ENCODE results near the gene MUC21.
A peak's percentile ranks its signal among the peaks of the same experiment; 100 is the strongest.

MUC21 gene

GRCh38 chr6:30942338-30943060 lies 41.0 kb upstream of the MUC21 start:
- Mint-ChIP-seq H3K27ac (peak overlapping the region in 1 of 3 experiments; percentile 6), H3K27me3 (ENCODE audit: low read depth) (peaks cover 39% of the 10 kb centered on the region), H3K4me3 (no peak overlapping the region), H3K36me3 (ENCODE audit: low read depth) (no peaks in the 10 kb centered on the region), H3K9me3 (no peaks in the 10 kb centered on the region), H3K4me1 (peaks cover 5% of the 10 kb centered on the region)
- peak; percentile 28 to 53 (median 41) for TF ChIP-seq CTCF (IDR thresholded peaks at IDR 0.05; ENCODE audit: unreplicated experiment in 3 of 3)

- no peaks in the 10 kb centered on the region for H3K36me3 Mint-ChIP-seq (ENCODE audit: low read depth)
These were observed 39.5 kb upstream of the MUC21 start for GRCh38 chr6:30944051-30944450.

GRCh38 chr6:30945281-30945680 lies 38.2 kb upstream of the MUC21 start:
- H3K4me3 Mint-ChIP-seq = no peak overlapping the region
- no peaks in the 10 kb centered on the region for H3K36me3 Mint-ChIP-seq (ENCODE audit: low read depth)
- H3K27me3 Mint-ChIP-seq (ENCODE audit: low read depth) = peaks cover 36% of the 10 kb centered on the region
- TF ChIP-seq CTCF (IDR thresholded peaks at IDR 0.05; ENCODE audit: unreplicated experiment in 3 of 3) = no peak
- H3K9me3 Mint-ChIP-seq = peaks cover 2% of the 10 kb centered on the region
- H3K27ac Mint-ChIP-seq = no peak overlapping the region
- peaks cover 5% of the 10 kb centered on the region for H3K4me1 Mint-ChIP-seq

More at GRCh38 chr6:30944051-30944450, 39.5 kb upstream of the MUC21 start:
- peaks cover 40% of the 10 kb centered on the region for H3K27me3 Mint-ChIP-seq (ENCODE audit: low read depth)
- TF ChIP-seq CTCF (IDR thresholded peaks at IDR 0.05; ENCODE audit: unreplicated experiment in 3 of 3) = no peak
- no peaks in the 10 kb centered on the region for H3K9me3 Mint-ChIP-seq
- peak overlapping the region in 1 of 3 experiments; percentile 43 for H3K27ac Mint-ChIP-seq
- H3K4me3 Mint-ChIP-seq = no peak overlapping the region
- peaks cover 5% of the 10 kb centered on the region for H3K4me1 Mint-ChIP-seq

GRCh38 chr6:30947231-30947630 lies 36.3 kb upstream of the MUC21 start:
- H3K27ac Mint-ChIP-seq = no peak overlapping the region
- H3K27me3 Mint-ChIP-seq (ENCODE audit: low read depth) = peaks cover 48% of the 10 kb centered on the region
- H3K9me3 Mint-ChIP-seq = peaks cover 15% of the 10 kb centered on the region
- no peaks in the 10 kb centered on the region for H3K36me3 Mint-ChIP-seq (ENCODE audit: low read depth)
- H3K4me1 Mint-ChIP-seq = peaks cover 5% of the 10 kb centered on the region
- no peak for TF ChIP-seq CTCF (IDR thresholded peaks at IDR 0.05; ENCODE audit: unreplicated experiment in 3 of 3)
- H3K4me3 Mint-ChIP-seq = no peak overlapping the region

- Mint-ChIP-seq H3K9me3 (peaks cover 15% of the 10 kb centered on the region), H3K4me3 (no peak overlapping the region), H3K27me3 (ENCODE audit: low read depth) (peaks cover 51% of the 10 kb centered on the region), H3K36me3 (ENCODE audit: low read depth) (no peaks in the 10 kb centered on the region), H3K27ac (no peak overlapping the region), H3K4me1 (no peaks in the 10 kb centered on the region)
- no peak for TF ChIP-seq CTCF (IDR thresholded peaks at IDR 0.05; ENCODE audit: unreplicated experiment in 3 of 3)
These were observed 34.7 kb upstream of the MUC21 start for GRCh38 chr6:30948811-30949210.

- Mint-ChIP-seq H3K4me3 (no peak overlapping the region), H3K9me3 (peaks cover 15% of the 10 kb centered on the region), H3K4me1 (peaks cover 10% of the 10 kb centered on the region), H3K27me3 (ENCODE audit: low read depth) (peaks cover 61% of the 10 kb centered on the region), H3K27ac (no peak overlapping the region), H3K36me3 (ENCODE audit: low read depth) (no peaks in the 10 kb centered on the region)
- no peak for TF ChIP-seq CTCF (IDR thresholded peaks at IDR 0.05; ENCODE audit: unreplicated experiment in 3 of 3)
These were observed 31.5 kb upstream of the MUC21 start for GRCh38 chr6:30951907-30952469.

Measured in nephron (organoid).